ENCODE measurements around the gene IGSF9.

IGSF9 gene, protein sequence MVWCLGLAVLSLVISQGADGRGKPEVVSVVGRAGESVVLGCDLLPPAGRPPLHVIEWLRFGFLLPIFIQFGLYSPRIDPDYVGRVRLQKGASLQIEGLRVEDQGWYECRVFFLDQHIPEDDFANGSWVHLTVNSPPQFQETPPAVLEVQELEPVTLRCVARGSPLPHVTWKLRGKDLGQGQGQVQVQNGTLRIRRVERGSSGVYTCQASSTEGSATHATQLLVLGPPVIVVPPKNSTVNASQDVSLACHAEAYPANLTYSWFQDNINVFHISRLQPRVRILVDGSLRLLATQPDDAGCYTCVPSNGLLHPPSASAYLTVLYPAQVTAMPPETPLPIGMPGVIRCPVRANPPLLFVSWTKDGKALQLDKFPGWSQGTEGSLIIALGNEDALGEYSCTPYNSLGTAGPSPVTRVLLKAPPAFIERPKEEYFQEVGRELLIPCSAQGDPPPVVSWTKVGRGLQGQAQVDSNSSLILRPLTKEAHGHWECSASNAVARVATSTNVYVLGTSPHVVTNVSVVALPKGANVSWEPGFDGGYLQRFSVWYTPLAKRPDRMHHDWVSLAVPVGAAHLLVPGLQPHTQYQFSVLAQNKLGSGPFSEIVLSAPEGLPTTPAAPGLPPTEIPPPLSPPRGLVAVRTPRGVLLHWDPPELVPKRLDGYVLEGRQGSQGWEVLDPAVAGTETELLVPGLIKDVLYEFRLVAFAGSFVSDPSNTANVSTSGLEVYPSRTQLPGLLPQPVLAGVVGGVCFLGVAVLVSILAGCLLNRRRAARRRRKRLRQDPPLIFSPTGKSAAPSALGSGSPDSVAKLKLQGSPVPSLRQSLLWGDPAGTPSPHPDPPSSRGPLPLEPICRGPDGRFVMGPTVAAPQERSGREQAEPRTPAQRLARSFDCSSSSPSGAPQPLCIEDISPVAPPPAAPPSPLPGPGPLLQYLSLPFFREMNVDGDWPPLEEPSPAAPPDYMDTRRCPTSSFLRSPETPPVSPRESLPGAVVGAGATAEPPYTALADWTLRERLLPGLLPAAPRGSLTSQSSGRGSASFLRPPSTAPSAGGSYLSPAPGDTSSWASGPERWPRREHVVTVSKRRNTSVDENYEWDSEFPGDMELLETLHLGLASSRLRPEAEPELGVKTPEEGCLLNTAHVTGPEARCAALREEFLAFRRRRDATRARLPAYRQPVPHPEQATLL

DNA sequence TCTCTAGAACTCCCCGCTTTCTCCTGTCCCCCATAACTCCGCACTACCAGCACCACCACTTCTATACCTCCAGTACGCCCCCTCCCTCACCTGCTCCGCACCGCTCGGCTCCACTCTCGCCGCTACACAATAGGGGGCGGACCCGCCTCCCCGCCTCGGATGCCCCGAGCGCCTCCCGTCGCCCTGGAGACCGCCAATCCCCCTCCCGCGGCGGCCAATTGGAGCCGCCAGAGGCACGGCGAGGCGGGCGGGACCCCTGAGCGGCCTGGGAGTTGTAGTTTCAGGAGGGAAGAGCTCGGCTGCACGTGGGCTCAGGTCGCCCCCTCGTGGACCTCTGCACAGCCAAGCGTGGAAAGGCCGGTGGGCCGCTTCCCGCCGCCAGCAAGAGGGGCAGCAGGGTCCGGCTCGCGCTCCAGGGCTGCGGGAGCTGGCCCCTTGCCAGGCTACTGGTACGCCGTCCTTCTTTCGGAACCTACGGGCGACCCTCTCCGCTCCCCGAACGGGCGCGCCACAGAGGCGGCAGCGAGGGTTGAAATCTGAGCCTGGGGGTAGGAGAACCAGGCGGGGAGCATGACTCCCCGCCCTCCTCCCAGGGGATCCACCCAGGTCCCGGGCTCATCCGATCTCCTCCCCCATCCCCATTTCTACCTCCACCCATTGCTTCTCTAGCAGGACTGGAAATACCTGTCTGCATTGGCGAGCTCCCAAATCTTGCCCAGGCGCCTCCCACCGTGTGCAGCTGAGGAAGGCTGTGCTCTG is at the start of gene IGSF9:
IGSF9 (minus strand) TSS at position 131 of the 759 bp plus-strand sequence. CDS start 2,159 bp downstream, outside the sequence.
- peak; percentile 85 for DNase-seq (ENCODE audit: low read depth, low spot score)
- peak within 1 kb of the TSS; percentile 82 for H3K27ac ChIP-seq

DNA sequence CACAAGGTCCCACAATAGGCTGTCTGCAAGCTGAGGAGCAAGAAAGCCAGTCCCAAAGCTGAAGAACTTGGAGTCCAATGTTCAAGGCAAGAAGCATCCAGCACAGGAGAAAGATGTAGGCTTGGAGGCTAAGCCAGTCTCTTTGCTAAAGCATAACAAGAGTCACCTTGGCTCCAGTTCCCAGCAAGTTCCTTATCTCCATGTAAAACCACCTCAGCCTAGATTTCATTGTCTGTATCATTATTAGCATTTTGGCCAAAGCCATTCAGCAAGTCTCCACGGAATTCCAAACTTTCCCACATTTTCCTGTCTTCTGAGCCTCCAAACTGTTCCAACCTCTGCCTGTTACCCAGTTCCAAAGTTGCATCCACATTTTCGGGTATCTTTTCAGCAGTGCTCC is 49.5 kb upstream of the IGSF9 start:
- no peak overlapping the region for H3K27ac ChIP-seq
- no peak for DNase-seq (ENCODE audit: low read depth, low spot score)

- no peak for DNase-seq (ENCODE audit: low read depth, low spot score)
Observed at GRCh38 chr1:159993911-159994310, 48.5 kb upstream of the IGSF9 start.

DNA sequence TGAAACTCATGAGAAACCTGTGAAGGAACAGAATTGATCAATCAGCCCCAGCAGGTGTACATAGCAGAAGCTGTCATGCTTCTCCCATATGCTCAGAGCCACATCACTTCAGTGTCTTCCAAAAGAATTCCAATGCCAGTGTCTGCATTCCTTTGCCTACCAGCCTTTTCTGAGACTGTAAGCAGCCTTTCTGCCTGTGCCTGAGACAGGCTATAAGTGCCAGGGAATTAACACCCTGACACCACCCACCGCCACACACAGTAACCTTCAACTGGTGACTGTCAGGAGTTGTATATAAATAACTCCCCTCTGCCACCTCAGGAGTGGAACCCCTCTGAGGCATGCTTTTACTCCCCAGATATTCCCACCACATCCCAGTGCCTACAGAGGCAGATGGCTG is 46.7 kb upstream of the IGSF9 start:
- DNase-seq (ENCODE audit: low read depth, low spot score): no peak
- no peak overlapping the region for H3K27ac ChIP-seq

More at GRCh38 chr1:159993911-159994310, 48.5 kb upstream of the IGSF9 start:
- H3K27ac ChIP-seq: no peak overlapping the region

DNA sequence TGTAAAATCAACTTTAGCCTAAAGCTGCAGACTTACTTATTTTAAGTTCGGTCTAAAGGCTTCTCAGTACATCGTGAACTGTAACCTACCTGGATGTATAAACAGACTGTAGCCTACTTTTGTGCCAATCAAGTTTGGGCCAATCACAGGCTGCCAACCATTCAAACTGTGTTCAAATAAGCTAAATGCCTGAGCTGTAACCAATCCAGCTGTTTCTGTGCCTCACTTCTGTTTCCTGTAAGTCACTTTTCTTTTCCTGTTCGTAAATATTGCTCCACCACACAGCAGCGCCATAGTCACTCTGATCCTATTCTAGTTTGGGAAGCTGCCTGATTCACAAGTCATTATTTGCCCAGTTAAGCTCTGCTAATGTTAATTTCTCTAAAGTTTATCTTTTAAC is 46.1 kb upstream of the IGSF9 start:
- no peak overlapping the region for H3K27ac ChIP-seq
- DNase-seq (ENCODE audit: low read depth, low spot score): no peak

GRCh38 chr1:159990005-159990404 is 44.6 kb upstream of the IGSF9 start:
- no peak overlapping the region for H3K27ac ChIP-seq
- DNase-seq (ENCODE audit: low read depth, low spot score): no peak

DNA sequence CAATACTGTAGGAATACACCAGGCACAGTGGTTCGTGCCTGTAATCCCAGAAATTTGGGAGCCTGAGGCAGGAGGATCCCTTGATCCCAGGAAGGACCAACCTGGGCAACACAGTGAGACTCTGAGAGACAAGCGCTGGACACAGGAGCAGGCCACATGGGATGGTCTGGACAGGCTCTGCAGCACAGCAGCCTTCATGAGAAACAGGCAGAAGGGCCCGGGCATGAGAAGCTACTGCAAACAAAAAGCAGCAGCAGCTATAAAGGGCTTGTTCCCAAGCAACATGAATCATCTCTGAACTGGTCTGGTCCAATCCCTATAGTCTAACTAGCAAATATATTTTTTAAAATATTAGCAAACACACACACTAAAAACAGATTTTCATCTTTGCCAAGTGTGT is 44.2 kb upstream of the IGSF9 start:
- H3K27ac ChIP-seq: no peak overlapping the region
- no peak for DNase-seq (ENCODE audit: low read depth, low spot score)

- no peak for DNase-seq (ENCODE audit: low read depth, low spot score)
- H3K27ac ChIP-seq: no peak overlapping the region
Observed at GRCh38 chr1:159988006-159988405, 42.6 kb upstream of the IGSF9 start.

DNA sequence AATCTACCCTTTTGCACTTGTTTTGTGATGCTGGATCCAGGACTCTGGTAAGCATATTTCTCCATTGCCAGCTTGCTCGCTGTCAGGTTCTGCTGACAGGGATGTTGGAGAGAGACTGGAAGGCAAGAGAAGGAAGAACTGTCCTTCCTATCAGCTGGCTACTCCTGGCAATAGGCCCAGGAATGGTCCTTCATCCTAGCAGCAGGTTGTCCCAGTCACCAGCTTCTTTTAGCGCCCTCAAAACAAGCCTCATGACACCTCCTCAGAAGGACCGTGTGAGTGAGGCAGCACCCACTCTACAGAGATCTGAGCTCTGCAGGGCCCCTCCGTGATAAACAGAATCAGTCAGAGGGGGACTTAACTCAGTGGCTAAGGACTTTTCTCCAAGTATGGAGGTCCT is 41.8 kb upstream of the IGSF9 start:
- no peak for DNase-seq (ENCODE audit: low read depth, low spot score)
- no peak overlapping the region for H3K27ac ChIP-seq

GRCh38 chr1:159986531-159986930 is 41.1 kb upstream of the IGSF9 start:
- DNase-seq (ENCODE audit: low read depth, low spot score): no peak
- H3K27ac ChIP-seq: no peak overlapping the region

- no peak for DNase-seq (ENCODE audit: low read depth, low spot score)
- H3K27ac ChIP-seq: no peak overlapping the region
Observed at GRCh38 chr1:159986093-159986492, 40.7 kb upstream of the IGSF9 start.

DNA sequence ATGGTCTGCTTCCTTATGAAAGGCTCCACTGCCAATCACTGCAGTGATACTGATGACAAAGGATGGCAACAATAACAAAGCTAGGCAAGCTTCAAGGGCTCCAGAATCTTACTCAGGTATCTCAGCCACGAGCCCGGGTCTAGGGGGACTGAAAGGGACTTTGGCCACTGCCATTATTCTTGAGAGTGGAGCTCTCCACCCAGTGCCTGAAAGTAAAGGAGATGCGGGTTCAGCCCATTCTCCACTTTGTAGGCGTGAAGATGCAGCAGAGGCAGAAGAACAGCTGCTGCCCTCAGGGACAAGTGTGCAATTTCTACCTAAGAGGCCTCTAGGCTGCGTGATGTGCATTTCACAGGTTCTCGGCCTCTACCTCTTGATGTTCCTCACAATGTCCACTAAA is 40.1 kb upstream of the IGSF9 start:
- H3K27ac ChIP-seq: no peak overlapping the region
- DNase-seq (ENCODE audit: low read depth, low spot score): no peak

DNA sequence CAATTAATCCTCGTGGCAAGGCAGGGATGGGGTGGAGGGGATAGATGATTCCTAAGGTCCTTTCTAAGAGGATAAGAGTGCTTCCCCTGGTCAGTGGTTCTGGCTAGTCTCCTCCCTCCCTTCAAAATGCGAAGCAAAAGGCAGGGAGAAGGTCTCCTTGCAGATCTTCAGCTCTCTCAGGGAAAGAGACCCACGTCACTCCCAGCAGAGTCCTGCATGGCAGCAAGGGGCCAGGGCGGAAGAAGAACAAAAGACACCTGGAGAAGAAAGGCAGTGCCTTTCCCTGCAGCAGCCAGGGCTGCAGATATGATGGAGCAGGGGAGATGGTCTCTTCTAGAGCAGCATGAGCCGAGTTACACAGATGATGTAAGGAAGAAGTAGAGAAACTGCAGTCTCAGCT is 38.3 kb upstream of the IGSF9 start:
- no peak for DNase-seq (ENCODE audit: low read depth, low spot score)
- no peak overlapping the region for H3K27ac ChIP-seq

DNA sequence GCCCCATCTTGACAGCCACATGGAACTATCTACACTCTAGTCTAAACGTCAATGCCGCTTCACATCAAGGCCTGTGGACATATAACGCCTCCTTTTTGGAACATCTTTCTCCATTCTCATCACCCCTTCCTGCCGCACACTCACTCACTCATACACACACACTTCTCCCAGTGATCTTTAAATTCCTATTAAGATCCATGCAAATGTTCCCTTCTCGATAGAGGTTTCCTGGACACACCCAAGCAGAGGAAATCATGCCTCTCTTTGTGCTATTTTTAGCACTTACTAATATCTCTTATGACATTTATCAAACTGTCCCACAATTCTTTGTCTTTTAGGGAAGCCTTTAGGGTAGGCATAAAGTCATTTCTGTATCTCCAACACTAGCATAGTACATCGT is 36.9 kb upstream of the IGSF9 start:
- no peak for DNase-seq (ENCODE audit: low read depth, low spot score)
- H3K27ac ChIP-seq: no peak overlapping the region

DNA sequence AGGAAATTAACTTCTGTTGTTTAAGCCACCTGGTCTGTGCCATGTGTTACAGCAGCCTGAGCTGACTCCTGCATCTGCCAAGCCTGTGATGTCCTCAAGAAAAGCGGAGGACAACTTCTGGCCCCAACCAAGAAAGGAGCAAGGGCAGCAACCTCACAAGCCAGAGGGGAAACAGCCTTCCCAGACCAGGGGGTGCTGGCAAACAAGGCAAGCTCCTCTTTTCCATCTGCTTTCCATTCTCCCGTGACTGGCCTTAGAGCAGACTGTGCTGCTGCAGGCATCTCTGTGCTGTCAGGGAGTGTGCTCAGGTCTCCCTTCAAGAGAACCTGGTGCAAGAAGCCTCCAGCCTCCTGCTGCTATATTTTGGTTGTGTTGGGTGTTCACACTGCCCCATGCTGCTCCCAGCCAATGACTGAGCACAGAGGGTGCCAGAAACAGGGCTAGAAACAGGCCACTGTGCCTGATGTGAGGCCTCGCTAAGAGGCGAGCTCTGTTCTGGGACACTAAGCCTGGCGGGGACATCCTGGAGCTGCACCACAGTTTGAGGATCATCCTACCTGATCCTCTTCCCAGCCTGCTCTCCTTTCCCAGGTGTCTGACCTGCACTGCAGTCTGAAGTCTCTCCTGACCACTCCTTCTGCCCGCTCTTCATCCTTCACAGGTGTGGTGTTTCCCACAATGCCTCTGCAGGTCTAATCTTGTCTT is 36.1 kb upstream of the IGSF9 start:
- H3K27ac ChIP-seq: no peak overlapping the region
- no peak for DNase-seq (ENCODE audit: low read depth, low spot score)

GRCh38 chr1:159980786-159981185 is 35.4 kb upstream of the IGSF9 start:
- H3K27ac ChIP-seq: no peak overlapping the region
- DNase-seq (ENCODE audit: low read depth, low spot score): no peak

GRCh38 chr1:159980076-159980475 is 34.7 kb upstream of the IGSF9 start:
- H3K27ac ChIP-seq: no peak overlapping the region
- no peak for DNase-seq (ENCODE audit: low read depth, low spot score)

DNA sequence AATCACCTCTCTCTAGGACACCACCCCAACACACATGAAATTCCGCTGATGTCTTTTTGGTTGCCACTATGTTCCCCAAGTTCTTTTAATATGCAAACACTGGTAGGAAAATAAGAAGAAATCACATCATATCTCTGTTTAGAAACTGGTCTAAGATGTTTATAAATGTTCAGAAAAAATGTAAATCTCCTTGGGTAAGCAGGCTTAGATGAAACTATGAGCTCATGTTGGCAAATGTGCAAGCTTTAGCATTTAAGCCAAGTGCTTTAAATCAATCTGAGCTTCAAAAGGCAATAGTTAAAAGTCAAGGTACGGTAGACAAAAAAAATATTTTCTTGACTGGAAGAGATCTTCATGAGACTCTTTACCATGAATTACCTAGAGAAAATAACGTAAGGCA is 33.8 kb upstream of the IGSF9 start:
- DNase-seq (ENCODE audit: low read depth, low spot score): no peak
- H3K27ac ChIP-seq: no peak overlapping the region

- DNase-seq (ENCODE audit: low read depth, low spot score): no peak
Observed at GRCh38 chr1:159978107-159978398, 32.6 kb upstream of the IGSF9 start.

More at GRCh38 chr1:159978107-159978398, 32.6 kb upstream of the IGSF9 start:
- H3K27ac ChIP-seq: no peak overlapping the region
